EL (cell line): Measurements from ENCODE around the gene STAB1.

Experiments used
- DNase-seq: peaks from one replicate; pipeline ENCODE4 v3.0.0-alpha.2; 2016

STAB1 gene

GRCh38 chr3:52494886-52495495, at the start of gene STAB1:
TSS of gene STAB1 (plus strand) at chr3:52495338. CDS start at chr3:52495414, 76 bp downstream.
- no peak for DNase-seq

GRCh38 chr3:52446042-52446441, 49.1 kb upstream of the STAB1 start:
- no peak for DNase-seq

- DNase-seq: peak; percentile 67
These were observed 48.3 kb upstream of the STAB1 start for GRCh38 chr3:52446631-52447511.

- DNase-seq: no peak
These were observed 47.4 kb upstream of the STAB1 start for GRCh38 chr3:52447512-52448355.

GRCh38 chr3:52450489-52451236, 44.5 kb upstream of the STAB1 start:
- no peak for DNase-seq

- no peak for DNase-seq
These were observed 43.7 kb upstream of the STAB1 start for GRCh38 chr3:52451237-52452083.

- no peak for DNase-seq
These were observed 43.0 kb upstream of the STAB1 start for GRCh38 chr3:52452126-52452525.

- DNase-seq: no peak
These were observed 42.4 kb upstream of the STAB1 start for GRCh38 chr3:52452570-52453221.

- DNase-seq: no peak
These were observed 41.5 kb upstream of the STAB1 start, which contains the start of gene TNNC1 for GRCh38 chr3:52453496-52454249. TSS of gene TNNC1 (minus strand) at chr3:52454041. CDS start at chr3:52454015, 26 bp downstream.

GRCh38 chr3:52454250-52454937, 40.7 kb upstream of the STAB1 start:
- no peak for DNase-seq

GRCh38 chr3:52454938-52455282, 40.2 kb upstream of the STAB1 start:
- DNase-seq: no peak

- DNase-seq: peak; percentile 77
These were observed 39.6 kb upstream of the STAB1 start, which contains the start of gene NISCH for GRCh38 chr3:52455283-52456168. TSS of gene NISCH (plus strand) at chr3:52455604. CDS start at chr3:52455642, 38 bp downstream.

- DNase-seq: peak; percentile 38
These were observed 38.9 kb upstream of the STAB1 start for GRCh38 chr3:52456169-52456799.

- no peak for DNase-seq
These were observed 38.3 kb upstream of the STAB1 start for GRCh38 chr3:52456800-52457183.

GRCh38 chr3:52458031-52458760, 36.9 kb upstream of the STAB1 start:
- no peak for DNase-seq

GRCh38 chr3:52458770-52459545, 36.2 kb upstream of the STAB1 start:
- no peak for DNase-seq
